HEK293T (cell line): ENCODE data around the gene GZMB.

Experiments
- FOXM1 ChIP-seq: fragments of 450-650 bp; IDR thresholded peaks from 2 replicates; pipeline ENCODE4 v1.6.1; 2017; ENCODE audit warnings: mild to moderate bottlenecking, borderline replicate concordance
- L3MBTL2 ChIP-seq: fragments of 450-650 bp; conservative IDR thresholded peaks from 2 replicates; pipeline ENCODE4 v1.6.1; 2016; ENCODE audit warnings: mild to moderate bottlenecking
- SP1 ChIP-seq: fragments of 450-650 bp; IDR thresholded peaks from 2 replicates; pipeline ENCODE4 v1.6.1; 2017

DNA sequence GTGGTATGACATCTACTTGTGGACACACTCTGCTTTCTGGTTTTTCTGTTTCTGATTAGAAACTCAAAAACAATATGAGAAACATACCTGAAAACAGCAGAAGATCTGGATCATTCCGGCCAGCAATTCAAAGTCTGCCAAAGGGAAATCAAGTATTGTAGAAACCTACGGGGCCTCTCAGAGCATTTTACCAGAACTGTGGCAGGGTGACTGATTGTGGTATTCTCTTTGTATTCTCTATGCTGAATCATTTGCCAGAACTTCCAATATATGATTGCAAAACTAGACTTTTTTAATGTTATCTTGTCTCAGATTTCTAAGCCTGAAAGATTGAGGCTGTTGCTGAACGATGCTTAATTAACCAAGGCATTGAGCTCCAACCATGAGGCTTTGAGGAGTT, 5.9 kb upstream of the GZMB start:
- TF ChIP-seq SP1, result no peak
- TF ChIP-seq L3MBTL2, result no peak
- TF ChIP-seq FOXM1, result no peak
